ENCODE data around the gene DAAM2.

The DAAM2 gene

DNA sequence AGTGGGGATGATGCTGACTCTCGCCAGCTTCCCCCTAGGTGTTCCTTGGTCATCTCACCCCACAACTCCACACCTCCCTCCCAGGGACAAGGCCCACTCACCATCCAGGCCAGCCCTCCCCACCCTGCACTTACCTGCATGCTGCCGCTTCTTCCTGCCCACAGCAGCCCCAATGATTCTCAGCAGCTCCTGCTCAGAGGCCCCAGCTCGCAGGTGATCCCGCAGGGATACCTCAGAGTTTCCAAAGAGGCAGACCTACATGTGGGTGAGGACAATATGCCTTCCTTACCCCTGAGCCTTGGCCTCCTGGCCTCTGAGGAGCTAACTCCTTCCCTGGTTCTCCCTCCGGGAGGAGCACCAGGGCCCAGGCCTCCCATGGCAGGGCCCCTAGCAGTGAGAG lies 117.5 kb downstream of the DAAM2 start:
- DNase-seq (ENCODE audit: low spot score) = no peak

DNA sequence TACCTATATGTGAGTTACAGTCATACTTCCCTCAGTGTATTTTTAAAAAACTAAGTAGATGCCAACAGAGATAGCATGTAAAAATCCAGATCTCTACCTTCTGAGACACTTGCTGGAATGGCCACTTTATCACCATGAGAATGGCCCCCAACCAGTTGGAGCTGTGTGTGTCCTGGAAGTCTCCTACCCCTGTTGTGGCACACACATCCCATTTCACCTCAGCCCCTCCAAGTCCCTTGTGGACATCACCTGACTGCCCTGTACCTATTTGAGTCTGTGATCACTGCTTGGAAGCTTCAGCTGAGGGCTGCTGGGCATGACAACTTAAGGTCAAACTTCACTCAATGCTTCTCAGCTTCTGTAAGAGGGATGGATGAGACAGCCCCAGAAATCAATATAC lies 118.0 kb downstream of the DAAM2 start:
- no peak for DNase-seq (ENCODE audit: low spot score)

DNA sequence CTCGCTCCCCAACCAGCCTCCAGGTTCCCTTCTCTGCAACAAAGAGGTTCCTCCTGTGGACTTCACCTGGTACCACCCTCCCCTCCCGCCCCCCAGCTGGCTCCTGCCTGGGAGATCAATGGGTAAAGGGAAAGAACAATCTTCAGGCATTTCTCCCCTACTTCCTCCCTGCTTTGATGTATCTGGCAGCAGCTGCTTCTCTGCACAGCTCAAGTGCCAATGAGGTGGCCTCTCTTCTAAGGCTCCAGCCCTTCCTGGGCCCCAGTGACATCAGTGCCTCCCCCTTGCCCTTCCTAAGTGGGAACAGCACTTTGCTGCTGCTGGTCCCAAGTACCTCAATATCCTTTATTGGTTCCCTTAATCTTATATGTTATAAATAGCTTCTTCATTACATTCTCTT lies 118.6 kb downstream of the DAAM2 start:
- DNase-seq (ENCODE audit: low spot score) = no peak

DNA sequence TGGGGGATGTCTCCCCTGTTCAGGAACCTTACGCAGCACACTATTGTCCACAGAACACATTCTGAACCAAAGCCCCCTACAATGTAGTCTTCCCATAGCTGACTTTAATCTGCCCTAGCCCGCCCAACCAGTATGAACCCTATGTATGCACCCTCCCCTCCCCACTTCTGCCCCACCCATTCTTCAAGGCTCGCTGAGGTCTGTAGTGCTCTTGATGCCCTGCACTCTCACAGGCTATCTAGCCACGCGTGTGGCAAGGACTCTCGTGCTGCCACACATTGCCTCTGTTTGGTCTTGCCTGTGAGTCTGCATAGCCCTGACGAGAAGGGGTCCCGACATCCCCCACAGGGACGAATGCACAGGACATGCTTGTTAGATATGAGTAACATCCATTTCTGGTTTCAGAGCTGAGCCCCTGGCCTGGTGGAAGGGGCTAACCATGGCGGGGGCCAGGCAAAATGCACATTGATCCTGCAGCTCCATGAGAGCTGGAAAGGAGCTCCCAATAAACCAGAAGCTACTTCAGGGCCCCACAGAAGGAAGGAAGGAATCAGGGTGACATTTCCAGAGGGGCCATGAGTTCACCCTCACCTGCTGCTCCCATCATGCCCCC lies 119.4 kb downstream of the DAAM2 start:
- DNase-seq (ENCODE audit: low spot score) = no peak

DNA sequence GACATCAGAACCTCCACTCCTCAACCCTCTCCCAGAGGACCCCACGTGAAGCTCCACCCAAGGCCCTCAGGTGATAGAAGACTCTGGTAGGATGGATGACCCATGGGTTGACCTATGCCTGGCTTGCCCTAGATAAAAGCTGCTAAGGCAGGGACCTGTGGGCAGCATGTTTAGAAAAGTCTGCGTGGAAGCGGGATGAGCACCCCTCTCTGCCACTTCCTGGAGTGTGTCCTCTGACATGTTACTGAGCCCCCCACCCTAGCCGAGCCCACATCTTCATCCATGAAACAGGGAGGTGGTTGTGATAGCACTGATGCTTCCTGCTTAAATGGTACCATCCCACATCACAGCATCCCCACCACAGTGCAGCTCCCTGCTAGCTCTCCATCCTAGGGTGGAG lies 120.3 kb downstream of the DAAM2 start:
- no peak for DNase-seq (ENCODE audit: low spot score)

DNA sequence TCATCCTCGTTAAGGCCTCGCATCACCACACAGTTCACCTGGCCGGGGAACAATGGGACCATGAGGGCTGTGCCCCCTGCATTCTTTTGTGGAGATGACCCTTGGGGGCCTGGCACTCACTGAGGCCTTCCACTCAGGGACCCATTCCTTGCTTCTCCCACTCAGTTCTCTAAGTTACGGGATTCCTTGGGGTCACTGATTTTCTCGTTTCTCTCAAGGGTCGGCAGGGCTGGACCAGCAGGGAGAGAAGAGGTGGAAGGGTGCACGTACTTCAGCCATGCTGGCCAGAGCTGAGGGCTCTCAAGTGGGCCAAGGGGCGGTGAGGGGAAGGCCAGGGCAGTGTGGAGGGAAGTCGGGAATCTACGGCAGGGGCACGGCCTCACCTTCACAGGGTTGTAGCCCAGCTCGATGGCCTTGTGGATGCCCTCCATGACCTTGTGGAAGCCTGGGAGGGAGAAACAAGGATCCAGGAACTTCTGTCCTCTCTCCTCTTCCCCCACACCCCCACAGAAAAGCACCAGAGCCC lies 121.3 kb downstream of the DAAM2 start:
- DNase-seq (ENCODE audit: low spot score) = no peak

DNA sequence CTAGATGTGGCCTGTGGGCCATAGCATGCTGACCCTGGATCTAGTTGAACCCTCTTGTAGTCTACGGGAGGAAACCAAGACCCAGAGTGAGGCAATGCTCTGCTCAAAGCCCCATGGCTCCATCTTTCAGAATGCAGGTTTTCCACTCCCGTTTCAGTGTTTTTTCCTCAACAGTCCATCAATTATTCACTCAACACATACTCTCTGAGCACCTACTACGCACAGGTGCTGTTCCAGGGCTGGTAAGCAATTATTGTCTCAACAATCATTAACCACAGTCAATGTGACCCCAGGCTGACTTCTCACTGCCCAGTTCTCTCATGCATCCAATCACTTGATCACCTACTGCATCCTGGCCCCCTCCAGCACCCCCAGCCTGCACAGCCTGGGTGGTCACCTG lies 122.1 kb downstream of the DAAM2 start:
- DNase-seq (ENCODE audit: low spot score) = no peak

DNA sequence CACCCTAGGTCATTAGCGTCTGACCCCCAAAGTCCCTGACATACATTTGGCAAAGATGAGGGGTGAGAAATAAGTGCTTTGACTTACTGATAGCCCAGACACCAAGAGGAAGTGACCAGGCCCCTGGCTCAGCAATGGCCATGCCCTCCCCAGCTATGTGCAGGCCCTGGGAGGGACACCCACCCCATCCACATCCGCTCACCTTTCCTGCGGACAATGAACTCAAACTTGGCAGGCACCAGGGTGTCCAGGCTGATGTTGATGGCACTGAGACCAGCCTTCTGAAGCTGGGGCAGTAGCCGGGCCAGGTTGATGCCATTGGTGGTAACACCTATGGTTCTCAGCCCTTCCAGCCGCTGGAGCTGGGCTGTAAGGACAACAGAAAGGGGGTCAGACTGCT lies 123.7 kb downstream of the DAAM2 start:
- no peak for DNase-seq (ENCODE audit: low spot score)

DNA sequence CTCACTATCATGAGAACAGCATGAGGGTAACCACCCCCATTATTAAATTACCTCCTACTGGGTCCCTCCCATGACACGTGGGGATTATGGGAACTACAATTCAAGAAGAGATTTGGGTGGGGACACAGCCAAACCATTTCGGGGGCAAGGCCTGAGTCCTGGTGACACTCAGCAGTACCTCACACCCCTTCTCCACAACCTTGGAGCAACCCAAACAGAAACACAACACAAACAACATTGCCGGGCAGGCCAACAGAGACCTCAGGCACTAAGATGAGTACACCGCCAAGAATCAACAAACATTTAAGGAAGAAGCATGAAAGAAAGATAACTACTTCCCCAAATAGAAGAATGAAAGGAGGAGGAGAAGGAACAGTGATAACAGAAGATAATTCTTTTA lies 125.2 kb downstream of the DAAM2 start:
- DNase-seq (ENCODE audit: low spot score) = no peak

DNA sequence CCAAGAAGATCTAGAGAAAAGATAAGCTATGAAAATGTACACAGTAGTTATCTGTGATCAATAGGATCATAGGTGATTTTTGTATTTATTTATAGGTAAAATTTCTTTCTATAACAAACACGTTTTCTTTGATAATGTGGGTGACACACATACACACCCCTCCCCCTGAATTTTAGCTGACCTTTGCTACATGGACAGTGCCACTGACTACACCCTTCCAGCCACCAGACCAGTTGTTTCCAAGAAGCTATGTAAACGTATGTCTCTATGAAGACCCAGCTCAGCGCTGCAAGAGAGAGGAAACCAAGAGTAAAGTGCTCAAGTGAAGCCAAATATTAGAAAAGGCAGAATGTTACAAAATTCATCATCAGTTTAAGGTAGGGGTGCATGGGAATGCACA lies 125.8 kb downstream of the DAAM2 start:
- no peak for DNase-seq (ENCODE audit: low spot score)

DNA sequence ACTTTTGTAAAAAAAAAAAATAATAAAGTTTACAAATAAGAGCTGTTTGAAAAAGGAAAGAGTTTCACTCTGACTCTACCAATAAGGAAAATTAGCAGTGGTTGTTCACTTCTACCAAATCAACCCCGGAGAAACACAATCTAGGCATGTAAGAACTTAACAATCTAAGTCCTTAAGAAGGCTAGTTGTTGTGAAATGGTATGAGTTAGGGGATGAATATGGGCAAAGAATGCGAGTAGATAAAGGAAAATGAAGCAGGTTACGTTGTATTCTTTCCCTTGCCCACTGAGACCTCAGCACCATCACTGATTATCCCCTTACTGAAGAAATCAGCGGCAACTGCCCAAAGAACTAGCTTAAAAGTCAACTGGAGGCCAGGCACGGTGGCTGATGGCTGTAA lies 126.7 kb downstream of the DAAM2 start:
- no peak for DNase-seq (ENCODE audit: low spot score)

DNA sequence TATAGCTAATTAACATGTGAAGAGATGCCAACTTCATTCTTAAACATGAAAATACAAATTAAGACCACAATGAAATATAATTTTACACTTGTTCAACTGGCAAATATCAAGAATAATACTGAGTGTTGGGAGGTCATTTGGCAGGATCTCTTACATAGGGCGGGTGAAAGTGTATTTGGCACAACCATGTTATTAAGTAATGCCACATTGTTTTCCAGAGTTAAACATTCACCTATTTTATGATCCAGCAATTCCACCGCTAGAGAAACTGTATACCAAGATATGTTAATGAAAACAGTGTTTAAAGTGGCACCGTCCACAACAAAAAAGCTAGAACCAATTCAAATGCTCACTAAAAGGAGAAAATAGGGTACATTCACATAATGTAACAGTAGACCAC lies 128.0 kb downstream of the DAAM2 start:
- no peak for DNase-seq (ENCODE audit: low spot score)

DNA sequence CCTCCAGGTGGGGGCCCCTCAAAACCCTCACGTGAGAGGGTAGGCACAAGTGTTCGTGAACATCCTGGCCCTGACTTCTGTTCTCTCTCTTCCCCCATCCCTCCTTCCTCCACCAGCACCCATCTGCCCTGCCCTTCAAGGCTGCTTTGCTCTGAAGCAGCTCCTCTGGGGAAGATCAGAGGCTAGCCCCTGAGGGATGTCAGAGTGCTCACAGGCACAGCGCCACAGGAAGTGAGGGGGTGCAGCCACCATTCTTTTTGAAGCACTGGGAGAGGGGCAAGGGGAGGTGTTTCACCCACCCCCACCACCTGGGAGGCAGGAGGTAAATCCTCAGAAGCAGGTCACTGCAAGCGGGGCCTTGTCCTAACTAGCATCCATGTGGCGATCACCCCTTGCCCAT lies 130.6 kb downstream of the DAAM2 start:
- no peak for DNase-seq (ENCODE audit: low spot score)

DNA sequence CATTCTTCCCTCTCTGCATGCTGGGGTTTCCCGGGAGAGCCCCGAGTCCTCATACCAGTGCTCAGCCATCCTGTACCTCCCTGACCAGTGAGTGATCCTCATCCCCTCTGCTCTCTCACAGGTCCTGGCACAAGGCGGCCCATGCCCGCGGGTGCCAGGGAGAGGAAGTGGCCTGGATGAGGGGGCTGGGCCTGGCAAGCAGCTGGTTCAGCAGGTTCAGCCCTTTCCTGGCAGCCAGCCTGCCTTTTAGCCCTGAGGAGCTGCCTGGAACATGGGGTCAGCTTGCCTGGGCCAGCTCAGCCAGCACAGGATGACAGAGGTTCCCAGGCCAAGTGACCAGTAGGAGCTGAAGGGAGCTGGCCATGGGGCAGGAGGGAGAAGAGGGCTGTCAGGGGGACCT lies 131.2 kb downstream of the DAAM2 start:
- DNase-seq (ENCODE audit: low spot score) = no peak

DNA sequence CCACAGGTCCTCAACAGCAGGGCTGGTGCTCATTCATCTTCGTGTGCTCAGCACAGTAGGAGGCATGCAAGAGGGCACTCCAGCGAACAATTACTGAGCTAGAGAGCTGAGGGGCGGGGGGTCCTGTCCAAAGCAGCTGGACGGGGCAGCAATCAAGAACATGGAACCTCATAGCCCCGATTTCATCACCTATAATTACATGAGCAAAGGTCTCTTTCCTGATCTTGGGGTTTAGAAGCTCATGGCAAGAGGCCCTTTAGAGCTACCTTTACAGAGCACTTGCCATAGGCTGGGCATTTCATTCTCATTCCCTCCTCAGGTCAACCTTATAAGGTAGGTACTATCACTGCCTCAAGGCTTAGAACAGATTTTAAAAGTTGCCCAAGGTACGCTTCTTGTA lies 131.7 kb downstream of the DAAM2 start:
- no peak for DNase-seq (ENCODE audit: low spot score)

DNA sequence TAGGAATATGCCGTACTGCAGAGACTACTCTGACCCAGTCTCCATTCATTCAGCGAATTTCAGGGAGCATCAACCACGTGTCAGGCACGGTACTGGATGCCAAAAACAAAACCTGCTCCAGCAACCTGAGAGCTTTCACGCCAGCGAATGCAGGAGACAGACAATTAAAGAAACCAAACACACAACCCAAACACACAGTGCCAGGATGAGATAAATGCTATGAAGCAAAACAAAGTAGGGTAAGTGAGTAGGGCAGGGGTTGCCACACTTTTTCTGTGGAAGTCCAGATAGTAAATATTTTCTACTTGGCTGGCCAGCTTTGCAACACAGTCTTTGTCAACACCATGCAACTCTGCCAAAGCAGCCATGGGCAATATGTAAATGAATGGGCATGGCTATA lies 132.1 kb downstream of the DAAM2 start:
- no peak for DNase-seq (ENCODE audit: low spot score)

DNA sequence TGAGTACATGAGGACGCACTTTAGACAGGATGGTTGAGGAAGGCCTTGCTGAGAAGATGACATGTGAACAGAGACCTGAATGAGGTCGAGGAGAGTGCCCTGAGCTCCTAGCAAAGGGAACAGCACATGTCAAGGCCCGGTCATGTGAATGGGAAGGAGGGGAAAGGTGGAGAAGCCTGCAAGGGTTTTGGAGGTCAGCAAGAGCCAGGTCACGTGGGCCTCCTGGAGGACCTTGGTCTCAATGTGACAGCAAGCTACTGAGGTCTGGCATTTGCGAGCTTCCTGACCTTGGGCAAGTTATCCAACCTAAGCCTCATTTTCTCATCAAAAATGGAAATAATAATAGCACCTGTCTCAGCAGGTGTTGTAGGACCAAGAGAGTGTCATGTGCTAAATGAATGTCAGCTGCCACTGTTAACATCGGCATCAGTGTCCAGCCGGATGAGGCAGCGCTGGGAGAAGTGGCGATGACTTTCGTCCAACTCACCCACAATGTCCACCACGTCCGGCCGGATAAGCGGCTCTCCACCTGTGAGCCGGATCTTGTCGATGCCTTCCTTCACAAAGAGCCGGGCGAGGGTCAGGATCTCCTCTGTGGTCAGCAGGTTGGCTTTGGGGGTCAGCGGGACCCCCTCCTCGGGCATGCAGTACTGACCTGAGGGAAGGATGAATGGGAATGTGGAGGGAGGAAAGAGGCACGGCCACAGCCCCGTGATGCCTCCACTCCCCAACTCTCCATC lies 133.2 kb downstream of the DAAM2 start:
- DNase-seq (ENCODE audit: low spot score) = no peak

DNA sequence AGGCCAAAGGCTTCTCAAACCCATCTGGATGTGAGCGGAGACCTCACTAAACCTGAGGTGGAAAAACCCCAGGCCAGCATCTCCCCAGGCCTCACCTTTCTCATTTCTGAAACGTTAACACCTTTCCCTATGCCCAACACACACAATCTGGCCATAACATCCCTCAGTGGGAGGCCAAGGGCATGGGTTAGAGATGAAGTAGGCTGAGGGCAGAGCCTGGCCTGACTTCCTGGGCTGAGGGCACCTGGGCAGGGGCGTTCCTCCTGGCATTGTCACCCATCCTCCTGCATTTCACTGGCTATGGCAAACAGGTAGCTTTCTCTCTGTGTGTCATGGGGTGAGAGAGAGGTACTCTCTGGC lies 133.7 kb downstream of the DAAM2 start:
- no peak for DNase-seq (ENCODE audit: low spot score)

DNA sequence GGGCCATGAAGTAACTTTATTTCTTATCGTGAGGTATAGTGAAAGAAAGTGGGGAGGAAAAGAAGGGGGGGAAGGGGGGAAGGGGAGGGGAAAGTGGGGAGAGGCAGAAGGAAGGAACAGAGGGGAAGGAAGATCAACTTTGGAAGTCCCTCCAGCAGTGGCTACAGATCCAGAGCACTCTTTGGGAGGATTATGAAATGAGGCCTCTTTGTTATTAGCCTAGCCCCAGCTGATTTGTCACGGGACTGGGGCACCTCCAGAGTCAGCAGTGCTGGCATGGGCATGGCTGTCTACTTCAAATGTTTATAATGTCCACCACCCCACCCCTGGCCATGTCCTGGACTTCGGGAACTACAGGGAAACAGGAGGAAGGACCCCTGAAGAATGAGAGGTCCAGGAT lies 134.5 kb downstream of the DAAM2 start:
- no peak for DNase-seq (ENCODE audit: low spot score)

DNA sequence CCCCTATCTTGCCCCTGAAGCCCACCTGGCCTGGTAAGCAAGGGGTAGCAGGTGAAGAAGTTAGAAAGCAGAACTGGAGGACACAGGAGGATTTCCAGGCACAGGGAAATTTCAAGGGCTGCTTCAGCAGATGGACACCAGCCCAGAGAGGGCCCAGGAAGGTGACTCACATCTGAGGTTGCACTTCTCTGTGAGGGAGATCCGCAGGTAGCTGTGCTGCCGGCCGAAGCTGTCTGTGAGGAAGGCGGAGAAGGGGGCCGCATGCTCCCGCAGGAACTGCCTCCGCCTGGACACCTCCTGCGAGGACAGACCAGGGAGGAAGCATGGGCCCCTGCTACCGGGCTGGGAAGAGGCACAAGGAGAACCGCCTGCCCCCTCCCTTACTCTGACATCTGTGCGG lies 135.0 kb downstream of the DAAM2 start:
- DNase-seq (ENCODE audit: low spot score) = no peak

DNA sequence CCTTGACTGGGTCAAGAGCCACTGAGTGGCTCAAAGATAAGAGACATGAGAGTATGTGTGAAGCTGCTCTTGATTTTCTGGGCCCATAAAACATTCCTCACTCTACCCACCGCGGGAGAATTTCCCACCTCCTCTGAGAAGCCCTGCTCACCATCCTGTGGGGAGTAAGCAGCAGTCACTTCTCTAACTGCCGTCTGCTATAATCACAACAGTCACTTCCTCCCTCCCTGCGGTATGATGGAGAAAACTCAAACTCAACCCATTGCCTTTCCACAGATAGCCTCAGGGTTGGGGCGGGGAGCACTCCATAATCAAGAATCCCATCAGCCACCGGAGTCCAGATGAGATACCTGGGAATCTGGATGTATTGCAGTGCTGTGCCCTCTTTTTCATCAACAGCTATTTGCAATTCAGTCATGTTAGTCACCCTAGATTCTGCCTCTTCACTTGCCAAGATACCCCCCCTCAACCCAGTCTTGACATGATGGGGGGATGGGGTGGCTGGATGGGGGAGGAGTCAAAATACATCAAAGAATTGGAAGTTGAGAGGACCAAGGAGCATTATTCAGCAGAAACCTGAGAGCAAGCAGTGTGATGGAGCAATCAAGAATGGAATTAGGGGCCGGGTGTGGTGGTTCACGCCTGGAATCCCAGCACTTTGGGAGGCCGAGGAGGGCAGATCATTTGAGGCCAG lies 137.0 kb downstream of the DAAM2 start:
- no peak for DNase-seq (ENCODE audit: low spot score)

DNA sequence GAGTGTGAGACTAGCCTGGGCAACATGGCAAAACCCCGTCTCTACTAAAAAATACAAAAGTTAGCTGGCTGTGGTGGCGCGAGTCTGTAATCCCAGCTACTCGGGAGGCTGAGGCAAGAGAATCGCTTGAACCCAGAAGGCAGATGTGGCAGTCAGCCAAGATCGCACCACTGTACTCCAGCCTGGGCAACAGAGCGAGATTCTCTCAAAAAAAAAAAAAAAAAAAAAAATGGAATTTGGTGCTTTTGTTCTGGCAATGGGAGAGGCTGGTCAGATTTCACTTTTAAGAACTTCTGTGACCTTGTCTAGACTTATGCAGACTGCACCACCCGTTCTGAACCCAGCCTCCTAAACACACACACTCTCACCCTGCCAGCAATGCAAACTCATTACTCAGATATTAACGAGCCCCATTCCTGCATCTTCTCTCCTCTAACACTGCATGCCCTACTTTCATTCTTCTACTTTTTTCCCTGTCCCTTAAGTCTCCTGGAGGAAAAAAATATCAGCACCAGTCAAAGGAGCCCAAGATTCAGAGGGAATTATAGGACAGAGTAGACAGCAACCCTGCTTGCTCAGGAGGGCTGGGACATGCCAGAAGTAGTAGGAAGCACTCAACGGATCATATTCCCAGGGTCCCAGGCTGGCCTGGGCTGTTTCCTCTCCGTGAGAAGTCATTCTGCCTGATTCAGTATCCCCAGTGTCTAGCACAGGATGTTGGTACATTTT lies 137.7 kb downstream of the DAAM2 start:
- peak; percentile 74 for DNase-seq (ENCODE audit: low spot score)

DNA sequence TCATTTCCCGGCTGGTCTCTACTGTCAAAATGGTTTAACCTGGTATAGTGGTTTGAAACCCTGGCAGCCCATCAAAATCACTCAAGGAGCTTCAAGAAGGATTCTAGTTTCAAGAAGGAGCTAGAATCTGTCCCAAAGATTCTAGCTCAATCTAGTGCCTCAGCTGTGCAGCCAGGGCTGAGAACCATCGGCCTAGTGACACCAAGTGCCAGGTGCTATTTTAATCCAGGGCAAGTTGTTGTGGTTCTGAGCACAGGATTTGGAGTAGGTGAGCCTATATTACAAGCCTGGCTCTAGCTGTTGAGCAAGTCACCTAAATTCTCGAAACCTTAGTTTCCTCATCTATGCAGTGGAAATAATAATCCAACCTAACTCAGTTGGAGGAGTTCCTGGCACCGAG lies 138.4 kb downstream of the DAAM2 start:
- no peak for DNase-seq (ENCODE audit: low spot score)

All from hepatic stellate cell (primary cell).